CD14-positive monocyte (primary cell): ENCODE data around the gene PAN3. TPM values are rescaled to one million over a fixed set of nuclear protein-coding genes. Genes with fewer than 3 reads are reported as not detected.
A peak's percentile ranks its signal among the peaks of the same experiment; 100 is the strongest.

ENCODE experiments used
- DNase-seq, 3 donors: peaks; one replicate each; pipeline ENCODE4 v3.0.0-alpha.2; 2011 to 2022
- H2AFZ ChIP-seq: 2 replicates; pipeline ENCODE4 v1.6.0; 2012; ENCODE audit warnings: mild to moderate bottlenecking, low read depth, low read length, inconsistent platforms; ENCODE audit not compliant: insufficient read depth, poor library complexity, severe bottlenecking
- H3K27ac ChIP-seq, 2 donors: 1 replicate in 1 of 2; 2 replicates in 1 of 2; pipeline ENCODE4 v1.5.1; 2012 to 2013; ENCODE audit warnings: low read length in 2 of 2, control low read depth in 1 of 2, inconsistent platforms in 1 of 2, low read depth in 1 of 2, mild to moderate bottlenecking in 1 of 2
- H3K27me3 ChIP-seq, 2 donors: one replicate each; pipeline versions ENCODE4 v1.6.0 to v1.6.1; 2011 to 2013; ENCODE audit warnings: low read length in 2 of 2; ENCODE audit not compliant: control insufficient read depth in 2 of 2, insufficient read depth in 2 of 2
- H3K36me3 ChIP-seq, 2 donors: replicated peaks in 1 of 2; 1 replicate in 1 of 2; 2 replicates in 1 of 2; pipeline versions ENCODE4 v1.5.1 to v1.6.1; 2012 to 2013; ENCODE audit warnings: low read length in 2 of 2, control low read depth in 1 of 2, inconsistent platforms in 1 of 2, mild to moderate bottlenecking in 1 of 2; ENCODE audit not compliant: insufficient read depth in 2 of 2, control insufficient read depth in 1 of 2
- H3K4me1 ChIP-seq, 2 donors: 1 replicate in 1 of 2; 2 replicates in 1 of 2; pipeline versions ENCODE4 v1.5.1 to v1.6.1; 2012 to 2013; ENCODE audit warnings: low read length in 2 of 2, control low read depth in 1 of 2, inconsistent platforms in 1 of 2, mild to moderate bottlenecking in 1 of 2, moderate library complexity in 1 of 2; ENCODE audit not compliant: insufficient read depth in 2 of 2, control insufficient read depth in 1 of 2
- H3K4me2 ChIP-seq: replicated peaks from 2 replicates; pipeline ENCODE3; 2012; ENCODE audit warnings: low read length, moderate library complexity, mild to moderate bottlenecking; ENCODE audit not compliant: poor library complexity, severe bottlenecking; ENCODE audit errors: extremely low read depth
- H3K4me3 ChIP-seq, 3 experiments: fragments of 200-600 bp in 1 of 3; sonication (generic) in 1 of 3; replicated peaks in 1 of 3; 1 replicate in 2 of 3; 2 replicates in 1 of 3; pipeline ENCODE4 v1.5.1; 2011 to 2013; ENCODE audit warnings: low read length in 3 of 3, mild to moderate bottlenecking in 3 of 3, control low read depth in 2 of 3, low read depth in 2 of 3, inconsistent platforms in 1 of 3, moderate library complexity in 1 of 3
- H3K79me2 ChIP-seq: 2 replicates; pipeline ENCODE4 v1.6.0; 2012; ENCODE audit warnings: mild to moderate bottlenecking, control low read depth, inconsistent platforms, low read length, moderate library complexity; ENCODE audit not compliant: insufficient read depth
- H3K9ac ChIP-seq: 2 replicates; pipeline ENCODE4 v1.6.0; 2017; ENCODE audit warnings: low read length, mild to moderate bottlenecking; ENCODE audit not compliant: insufficient read depth, poor library complexity, severe bottlenecking
- H3K9me3 ChIP-seq, 2 donors: replicated peaks in 1 of 2; 1 replicate in 1 of 2; 2 replicates in 1 of 2; pipeline versions ENCODE4 v1.5.1 to v1.6.1; 2012 to 2013; ENCODE audit warnings: low read length in 2 of 2, control low read depth in 1 of 2; ENCODE audit not compliant: control insufficient read depth in 1 of 2, insufficient read depth in 1 of 2
- H4K20me1 ChIP-seq: 2 replicates; pipeline ENCODE4 v1.6.0; 2012; ENCODE audit warnings: mild to moderate bottlenecking, low read length, control low read depth, moderate library complexity; ENCODE audit not compliant: insufficient read depth
- H3K27ac Mint-ChIP-seq, 7 donors: one replicate each; pipeline ENCODE4 v1.8.0; 2020; ENCODE audit warnings: mild to moderate bottlenecking in 7 of 7, mixed read lengths in 7 of 7, moderate library complexity in 6 of 7, inconsistent platforms in 2 of 7
- H3K27me3 Mint-ChIP-seq, 3 donors: one replicate each; pipeline ENCODE4 v1.8.0; 2021 to 2022; ENCODE audit warnings: low read depth in 3 of 3, mild to moderate bottlenecking in 3 of 3, mixed read lengths in 3 of 3, moderate library complexity in 3 of 3, inconsistent platforms in 1 of 3
- H3K36me3 Mint-ChIP-seq, 2 donors: one replicate each; pipeline ENCODE4 v1.8.0; 2020; ENCODE audit warnings: mixed read lengths in 2 of 2, inconsistent platforms in 1 of 2, mild to moderate bottlenecking in 1 of 2
- H3K4me1 Mint-ChIP-seq: one replicate; pipeline ENCODE4 v1.8.0; 2020; ENCODE audit warnings: mild to moderate bottlenecking, mixed read lengths
- H3K4me3 Mint-ChIP-seq, 2 donors: one replicate each; pipeline ENCODE4 v1.8.0; 2020; ENCODE audit warnings: mild to moderate bottlenecking in 2 of 2, mixed read lengths in 2 of 2, moderate library complexity in 1 of 2
- H3K9me3 Mint-ChIP-seq, 7 donors: one replicate each; pipeline ENCODE4 v1.8.0; 2020 to 2022; ENCODE audit warnings: mixed read lengths in 7 of 7, mild to moderate bottlenecking in 6 of 7, moderate library complexity in 6 of 7, inconsistent platforms in 2 of 7
- CTCF ChIP-seq: fragments of 200-600 bp; IDR thresholded peaks from one replicate; pipeline ENCODE4 v1.8.0; 2022; ENCODE audit warnings: antibody characterized with exemption, mild to moderate bottlenecking
- WGBS: methylation state at CpG from one replicate; pipeline ENCODE4 v1.1.5; 2013; ENCODE audit warnings: missing lambda C conversion rate; ENCODE audit not compliant: insufficient coverage; 5-methylcytosine and 5-hydroxymethylcytosine counted together
- intact Hi-C, 2 donors: fragments of 100-400 bp; cut with micrococcal nuclease; formaldehyde crosslinking; loops; one replicate each; pipeline versions ENCODE4 v1.15.0 to v1.15.1; 2023
- polyA plus RNA-seq, 3 donors: library from polyadenylated mRNA; depleted of rRNA in 1 of 3; unstranded in 2 of 3; stranded (reverse) in 1 of 3; fragments of 300-500 nt in 2 of 3; fragments of >200 nt in 1 of 3; fragmentation: Illumina TruSeq in 2 of 3; gene quantifications; 1 replicate in 2 of 3; 2 replicates in 1 of 3; pipeline ENCODE4 v1.2.3, GENCODE V29; 2012 to 2021

PAN3 gene
- polyA plus RNA-seq, 3 donors = 3.0 to 27.9 (median 3.2) TPM

DNA sequence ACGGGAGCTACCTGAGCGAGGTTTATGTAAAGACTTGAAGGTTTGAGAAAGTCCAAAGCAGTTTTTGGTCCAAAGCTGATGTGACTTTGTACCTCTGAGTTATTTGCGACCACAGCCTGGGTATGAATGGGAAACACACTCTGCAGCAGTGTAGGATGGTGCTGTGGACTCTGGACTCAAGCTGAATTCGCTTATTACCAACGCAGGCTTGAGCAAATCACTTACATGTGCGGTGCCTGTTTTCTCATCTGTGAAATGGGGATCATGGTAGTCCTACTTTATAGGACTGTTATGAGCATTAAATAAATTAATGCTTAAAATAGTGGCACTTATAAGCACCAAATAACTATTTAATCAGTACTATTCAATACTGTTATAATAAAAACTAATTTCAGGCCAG lies 176.5 kb downstream of the PAN3 start:
- Histone ChIP-seq H3K4me3 (no peak overlapping the region), H3K9me3 (no peaks in the 10 kb centered on the region), H3K4me1 (peaks cover 0 to 4% of the 10 kb centered on the region in 2 donors), H3K4me2 (no peak overlapping the region), H4K20me1 (no peaks in the 10 kb centered on the region), H3K27ac (no peak overlapping the region), H3K79me2 (no peaks in the 10 kb centered on the region), H2AFZ (no peak overlapping the region), H3K27me3 (no peaks in the 10 kb centered on the region), H3K36me3 (no peaks in the 10 kb centered on the region), H3K9ac (no peak overlapping the region)
- no peak for TF ChIP-seq CTCF
- Mint-ChIP-seq H3K27me3 (peaks cover 2 to 9% (median 8%) of the 10 kb centered on the region in 3 donors), H3K4me1 (peaks cover 11% of the 10 kb centered on the region), H3K9me3 (no peaks in the 10 kb centered on the region), H3K27ac (no peak overlapping the region), H3K4me3 (no peak overlapping the region), H3K36me3 (no peaks in the 10 kb centered on the region)
- no peak for DNase-seq
- 100% methylated on average over 2 of the region's 6 CpGs for WGBS
- intact Hi-C loops = no loop called here

- intact Hi-C loops = no loop called here
- Mint-ChIP-seq H3K4me3 (no peak overlapping the region), H3K27me3 (peaks cover 2 to 11% (median 8%) of the 10 kb centered on the region in 3 donors), H3K4me1 (peaks cover 11% of the 10 kb centered on the region), H3K9me3 (no peaks in the 10 kb centered on the region), H3K36me3 (no peaks in the 10 kb centered on the region), H3K27ac (peak overlapping the region in 1 of 7 donors; percentile 46)
- Histone ChIP-seq H3K4me2 (no peak overlapping the region), H3K27ac (no peak overlapping the region), H3K36me3 (no peaks in the 10 kb centered on the region), H2AFZ (no peak overlapping the region), H3K9me3 (no peaks in the 10 kb centered on the region), H4K20me1 (no peaks in the 10 kb centered on the region), H3K9ac (no peak overlapping the region), H3K4me1 (peaks cover 0 to 4% of the 10 kb centered on the region in 2 donors), H3K79me2 (no peaks in the 10 kb centered on the region), H3K27me3 (no peaks in the 10 kb centered on the region), H3K4me3 (no peak overlapping the region)
- WGBS = 80% methylated on average over 1 of the region's 5 CpGs
- no peak for TF ChIP-seq CTCF
- no peak for DNase-seq
Observed at GRCh38 chr13:28316129-28316528, 177.8 kb downstream of the PAN3 start.
